ENCODE results near the gene NCK2. TPM values are rescaled to one million over a fixed set of nuclear protein-coding genes. Genes with fewer than 3 reads are reported as not detected.

NCK2 gene
- total RNA-seq, 1 experiment from 2014 or later: 45.4 TPM

DNA sequence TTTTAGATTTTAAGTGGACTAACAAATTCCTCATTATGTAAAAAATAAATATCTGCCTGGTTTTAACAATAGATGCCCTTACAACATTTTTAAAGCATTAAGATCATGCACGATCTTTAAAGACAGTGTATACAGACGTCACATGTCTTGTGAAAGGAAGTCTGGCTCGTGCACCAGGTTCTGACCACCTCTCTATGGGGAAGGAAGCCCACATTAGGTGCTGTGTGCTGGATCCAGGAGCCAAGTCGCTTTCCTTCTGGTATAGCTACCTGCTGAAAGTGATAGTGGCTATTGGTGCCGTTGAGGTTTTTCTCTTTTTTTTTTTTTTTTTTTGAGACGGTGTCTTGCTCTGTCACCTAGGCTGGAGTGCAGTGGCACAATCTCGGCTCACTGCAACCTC, 116.5 kb downstream of the NCK2 start:
- no peak for ATAC-seq
- POLR2A ChIA-PET (ENCODE audit: unreplicated experiment): no interaction called here
- peaks cover 5% of the 10 kb centered on the region for H3K4me1 ChIP-seq (ENCODE audit: insufficient read depth, low read length)

DNA sequence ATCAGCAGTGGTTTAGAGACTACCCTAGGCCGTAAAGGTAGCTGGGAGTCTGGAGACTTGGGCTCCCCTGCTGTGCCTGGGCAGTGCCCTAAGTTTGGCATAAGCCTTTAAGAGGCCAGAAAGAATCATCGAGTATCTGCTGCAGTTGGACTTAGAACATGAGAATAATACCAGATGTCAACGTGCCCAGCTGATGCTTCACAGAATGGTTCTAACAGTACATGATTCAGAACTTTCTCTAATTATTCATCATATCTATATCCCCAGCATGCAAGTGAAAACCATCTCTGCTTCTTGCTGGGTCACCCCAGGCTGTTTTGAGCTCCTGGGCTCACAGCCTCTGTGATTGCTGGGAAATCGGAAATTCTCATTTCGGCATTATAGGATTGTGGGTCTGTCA, 118.1 kb downstream of the NCK2 start:
- no peaks in the 10 kb centered on the region for H4K20me1 ChIP-seq (ENCODE audit: low read length)
- H3K4me1 ChIP-seq (ENCODE audit: insufficient read depth, low read length): no peaks in the 10 kb centered on the region
- no peaks in the 10 kb centered on the region for H3K27me3 ChIP-seq (ENCODE audit: low read length)
- TF ChIP-seq, protein P1, sequence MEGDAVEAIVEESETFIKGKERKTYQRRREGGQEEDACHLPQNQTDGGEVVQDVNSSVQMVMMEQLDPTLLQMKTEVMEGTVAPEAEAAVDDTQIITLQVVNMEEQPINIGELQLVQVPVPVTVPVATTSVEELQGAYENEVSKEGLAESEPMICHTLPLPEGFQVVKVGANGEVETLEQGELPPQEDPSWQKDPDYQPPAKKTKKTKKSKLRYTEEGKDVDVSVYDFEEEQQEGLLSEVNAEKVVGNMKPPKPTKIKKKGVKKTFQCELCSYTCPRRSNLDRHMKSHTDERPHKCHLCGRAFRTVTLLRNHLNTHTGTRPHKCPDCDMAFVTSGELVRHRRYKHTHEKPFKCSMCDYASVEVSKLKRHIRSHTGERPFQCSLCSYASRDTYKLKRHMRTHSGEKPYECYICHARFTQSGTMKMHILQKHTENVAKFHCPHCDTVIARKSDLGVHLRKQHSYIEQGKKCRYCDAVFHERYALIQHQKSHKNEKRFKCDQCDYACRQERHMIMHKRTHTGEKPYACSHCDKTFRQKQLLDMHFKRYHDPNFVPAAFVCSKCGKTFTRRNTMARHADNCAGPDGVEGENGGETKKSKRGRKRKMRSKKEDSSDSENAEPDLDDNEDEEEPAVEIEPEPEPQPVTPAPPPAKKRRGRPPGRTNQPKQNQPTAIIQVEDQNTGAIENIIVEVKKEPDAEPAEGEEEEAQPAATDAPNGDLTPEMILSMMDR (conservative IDR thresholded peaks at IDR 0.05; ENCODE audit: low read depth, low read length): no peak
- TF ChIP-seq EZH2 (IDR thresholded peaks at IDR 0.05; ENCODE audit: low read length, unreplicated experiment) (no peak), EZH2phosphoT487 (IDR thresholded peaks at IDR 0.05; ENCODE audit: borderline replicate concordance, low read length) (no peak)
- no peaks in the 10 kb centered on the region for H3K79me2 ChIP-seq (ENCODE audit: low read length)
- no peaks in the 10 kb centered on the region for H3K9me3 ChIP-seq (ENCODE audit: low read length)
- H3F3A ChIP-seq (ENCODE audit: low read length, unreplicated experiment): no peaks in the 10 kb centered on the region
- H3K9ac ChIP-seq (ENCODE audit: low read length): no peak overlapping the region
- intact Hi-C loops (cut with micrococcal nuclease): no loop called here
- no peak for DNase-seq
- H3K4me3 ChIP-seq (ENCODE audit: low read length): no peak overlapping the region
- no peaks in the 10 kb centered on the region for H3K36me3 ChIP-seq (ENCODE audit: low read depth, low read length)
- ChIA-PET CTCF (no interaction called here), POLR2A (ENCODE audit: unreplicated experiment) (no interaction called here)
- no peak overlapping the region for H3K27ac ChIP-seq (ENCODE audit: low read length)
- no peak overlapping the region for H2AFZ ChIP-seq (ENCODE audit: low read length)
- no TSS peak for BruUV-seq (replicated peaks)
- no peak overlapping the region for H3K4me2 ChIP-seq (ENCODE audit: low read length)
- H3K9me2 ChIP-seq (replicated peaks; ENCODE audit: low read length): no peaks in the 10 kb centered on the region
- ATAC-seq: no peak

More for the DNA sequence above, 116.5 kb downstream of the NCK2 start:
- no peaks in the 10 kb centered on the region for H3K9me3 ChIP-seq (ENCODE audit: low read length)
- no peak overlapping the region for H3K27ac ChIP-seq (ENCODE audit: low read length)
- TF ChIP-seq EZH2 (IDR thresholded peaks at IDR 0.05; ENCODE audit: low read length, unreplicated experiment) (no peak), EZH2phosphoT487 (IDR thresholded peaks at IDR 0.05; ENCODE audit: borderline replicate concordance, low read length) (no peak)
- TF ChIP-seq, protein P1 (conservative IDR thresholded peaks at IDR 0.05; ENCODE audit: low read depth, low read length): no peak
- BruUV-seq (replicated peaks): no TSS peak
- no peaks in the 10 kb centered on the region for H3F3A ChIP-seq (ENCODE audit: low read length, unreplicated experiment)
- H3K9me2 ChIP-seq (replicated peaks; ENCODE audit: low read length): no peaks in the 10 kb centered on the region
- no peak overlapping the region for H3K4me2 ChIP-seq (ENCODE audit: low read length)
- no peaks in the 10 kb centered on the region for H3K36me3 ChIP-seq (ENCODE audit: low read depth, low read length)
- no peaks in the 10 kb centered on the region for H3K79me2 ChIP-seq (ENCODE audit: low read length)
- no peak for DNase-seq
- no peak overlapping the region for H3K9ac ChIP-seq (ENCODE audit: low read length)
- no peak overlapping the region for H3K4me3 ChIP-seq (ENCODE audit: low read length)
- no peaks in the 10 kb centered on the region for H3K27me3 ChIP-seq (ENCODE audit: low read length)
- no peaks in the 10 kb centered on the region for H4K20me1 ChIP-seq (ENCODE audit: low read length)
- CTCF ChIA-PET: no interaction called here
- intact Hi-C loops (cut with micrococcal nuclease): no loop called here
- H2AFZ ChIP-seq (ENCODE audit: low read length): no peak overlapping the region

DNA sequence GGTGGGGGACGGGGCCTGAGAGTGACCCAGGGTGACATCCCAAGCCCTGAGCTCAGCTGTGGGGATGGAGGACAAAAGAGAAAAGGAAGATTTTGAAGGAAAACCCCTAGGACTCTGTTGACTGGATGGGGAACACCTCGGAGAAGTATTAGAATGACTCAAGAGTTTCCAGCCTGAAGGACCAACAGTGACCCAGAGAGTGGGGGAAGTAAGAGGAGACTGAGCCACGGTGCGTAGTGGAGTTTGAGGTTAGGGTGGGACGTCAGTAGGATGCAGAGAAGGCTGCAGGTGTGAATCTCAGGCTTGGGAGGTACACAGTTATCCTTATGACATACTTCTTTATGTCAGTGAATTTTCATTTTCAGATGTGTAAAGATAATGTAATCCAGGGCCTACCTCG, 119.5 kb downstream of the NCK2 start:
- no peak for ATAC-seq
- intact Hi-C loops (cut with micrococcal nuclease): no loop called here
- Histone ChIP-seq H3K27ac (ENCODE audit: low read length) (no peak overlapping the region), H3K9ac (ENCODE audit: low read length) (no peak overlapping the region), H4K20me1 (ENCODE audit: low read length) (no peaks in the 10 kb centered on the region), H2AFZ (ENCODE audit: low read length) (no peak overlapping the region), H3F3A (ENCODE audit: low read length, unreplicated experiment) (no peaks in the 10 kb centered on the region), H3K79me2 (ENCODE audit: low read length) (no peaks in the 10 kb centered on the region), H3K27me3 (ENCODE audit: low read length) (no peaks in the 10 kb centered on the region), H3K4me3 (ENCODE audit: low read length) (no peak overlapping the region), H3K4me1 (ENCODE audit: insufficient read depth, low read length) (no peaks in the 10 kb centered on the region), H3K9me3 (ENCODE audit: low read length) (no peaks in the 10 kb centered on the region), H3K4me2 (ENCODE audit: low read length) (no peak overlapping the region), H3K9me2 (replicated peaks; ENCODE audit: low read length) (no peaks in the 10 kb centered on the region), H3K36me3 (ENCODE audit: low read depth, low read length) (no peaks in the 10 kb centered on the region)
- no peak for TF ChIP-seq EZH2 (IDR thresholded peaks at IDR 0.05; ENCODE audit: low read length, unreplicated experiment)
- DNase-seq: no peak
- BruUV-seq (replicated peaks): no TSS peak
- ChIA-PET POLR2A (ENCODE audit: unreplicated experiment) (no interaction called here), CTCF (no interaction called here)
